ENCODE measurements around the gene DPP6.

DNA sequence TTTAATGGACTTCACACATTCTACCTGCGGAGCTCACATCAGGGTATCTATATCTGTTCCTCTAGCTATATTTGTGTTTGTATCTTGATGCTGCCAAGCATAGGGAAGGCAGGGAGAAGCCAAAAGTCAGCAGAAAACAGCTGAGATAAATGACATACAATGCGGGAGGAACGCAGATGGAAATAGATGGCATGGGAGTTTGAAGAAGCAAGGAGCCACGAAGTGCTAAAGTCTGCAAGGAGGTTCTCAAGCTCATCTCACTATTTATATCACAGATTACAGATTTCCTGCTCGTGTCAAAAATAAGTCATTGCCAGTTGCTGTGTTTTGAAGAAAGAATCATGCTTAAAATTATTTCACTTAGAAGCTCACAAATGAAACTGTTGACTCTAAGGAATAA, 180.5 kb downstream of the DPP6 start:
- TF ChIP-seq ZNF384 (IDR thresholded peaks at IDR 0.05) (no peak), TARDBP (IDR thresholded peaks at IDR 0.05) (no peak), FOXA1 (IDR thresholded peaks at IDR 0.05) (no peak), SP1 (IDR thresholded peaks at IDR 0.05) (no peak), ELF4 (IDR thresholded peaks at IDR 0.05) (no peak), ARNT (IDR thresholded peaks at IDR 0.05) (no peak), NFRKB (IDR thresholded peaks at IDR 0.05) (no peak)

Measured in HEK293T (cell line).